Fibroblast of skin of left quadriceps (primary cell): ENCODE data around the gene GRB2.
"Not testable (repeated sequence)": the region's sequence is repeated elsewhere in the genome, so short reads cannot be mapped to it uniquely, and the experiment has no call there.

Source experiments
- DNase-seq, 2 experiments: peaks; one replicate each; pipeline ENCODE4 v3.0.0-alpha.2; 2013; ENCODE audit warnings: low read depth in 2 of 2

GRB2 gene

DNA sequence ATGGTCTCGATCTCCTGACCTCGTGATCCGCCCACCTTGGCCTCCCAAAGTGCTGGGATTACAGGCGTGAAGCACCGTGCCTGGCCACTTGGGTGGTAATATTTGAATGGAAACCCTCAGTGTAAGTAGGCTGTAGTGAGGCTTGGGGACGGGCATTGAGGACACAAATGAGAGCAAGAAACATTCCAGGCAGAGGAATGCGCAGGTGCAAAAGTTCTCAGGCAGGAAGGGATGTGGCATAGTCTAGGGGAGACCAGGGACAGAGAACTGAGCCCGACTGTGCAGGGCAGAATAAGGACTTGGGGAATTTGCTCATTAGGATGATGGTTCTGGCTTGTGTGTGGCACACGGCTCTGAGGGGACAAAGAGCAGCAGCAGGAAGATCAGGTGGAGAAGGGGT, 54.8 kb downstream of the GRB2 start:
- no peak for DNase-seq

DNA sequence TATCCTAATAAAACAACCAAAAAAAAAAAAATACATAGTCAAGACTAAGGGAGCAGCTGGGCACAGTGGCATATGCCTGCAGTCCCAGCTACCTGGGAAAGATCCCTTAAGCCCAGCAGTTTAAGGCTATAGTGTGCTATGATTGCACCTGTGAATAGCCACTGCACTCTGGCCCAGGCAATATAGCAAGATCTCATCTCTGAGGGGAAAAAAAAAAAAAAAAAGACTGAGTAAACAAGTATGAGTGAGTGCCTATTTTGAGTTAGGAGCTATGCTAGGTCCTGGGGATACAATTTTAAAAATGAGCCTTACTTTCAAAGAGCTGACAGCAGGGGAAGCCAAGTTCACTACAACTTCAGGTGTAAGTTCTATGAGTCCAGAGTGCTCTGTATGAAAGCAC, 55.4 kb downstream of the GRB2 start:
- DNase-seq, result no peak

DNA sequence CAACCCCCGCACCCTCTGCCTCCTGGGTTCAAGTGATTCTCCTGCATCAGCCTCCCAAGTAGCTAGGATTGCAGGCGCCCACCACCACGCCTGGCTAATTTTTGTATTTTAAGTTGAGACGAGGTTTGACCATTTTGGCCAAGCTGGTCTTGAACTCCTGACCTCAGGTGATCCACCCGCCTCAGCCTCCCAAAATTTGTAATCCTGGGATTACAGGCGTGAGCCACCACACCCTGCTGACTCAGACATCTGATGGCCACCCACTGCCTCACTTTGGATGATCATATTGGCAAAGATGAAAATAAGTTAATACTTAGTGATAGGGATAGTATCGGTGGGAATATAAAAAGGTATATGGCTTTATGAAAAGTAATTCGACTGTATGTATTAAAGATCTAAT, 55.9 kb downstream of the GRB2 start:
- no peak for DNase-seq

DNA sequence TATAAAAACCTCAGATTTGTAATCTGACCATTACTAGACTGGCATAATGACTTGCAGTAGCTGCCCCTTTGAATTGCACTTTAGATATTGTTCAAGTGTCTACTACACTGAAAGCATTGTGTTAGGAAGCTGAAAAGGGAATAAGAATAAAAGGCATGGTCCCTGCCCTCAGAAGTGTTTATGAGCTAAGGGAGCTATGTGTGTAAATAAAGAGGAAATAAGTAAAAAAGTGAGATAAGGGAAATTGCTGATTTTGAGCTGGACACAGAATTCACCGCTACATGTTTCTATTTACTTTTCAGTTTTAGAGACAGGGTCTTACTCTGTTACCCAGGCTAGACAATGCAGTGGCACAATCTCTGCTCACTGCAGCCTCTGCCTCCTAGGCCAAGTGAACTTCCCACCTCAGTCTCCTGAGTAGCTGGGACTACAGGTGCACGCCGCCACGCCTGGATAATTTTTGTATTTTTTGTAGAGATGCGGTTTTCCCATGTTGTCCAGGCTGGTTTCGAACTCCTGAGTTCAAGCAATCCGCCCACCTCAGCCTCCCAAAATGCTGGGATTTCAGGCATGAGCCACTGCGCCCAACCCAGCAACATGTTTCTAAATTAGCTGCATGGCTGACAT, 57.0 kb downstream of the GRB2 start:
- no peak for DNase-seq

DNA sequence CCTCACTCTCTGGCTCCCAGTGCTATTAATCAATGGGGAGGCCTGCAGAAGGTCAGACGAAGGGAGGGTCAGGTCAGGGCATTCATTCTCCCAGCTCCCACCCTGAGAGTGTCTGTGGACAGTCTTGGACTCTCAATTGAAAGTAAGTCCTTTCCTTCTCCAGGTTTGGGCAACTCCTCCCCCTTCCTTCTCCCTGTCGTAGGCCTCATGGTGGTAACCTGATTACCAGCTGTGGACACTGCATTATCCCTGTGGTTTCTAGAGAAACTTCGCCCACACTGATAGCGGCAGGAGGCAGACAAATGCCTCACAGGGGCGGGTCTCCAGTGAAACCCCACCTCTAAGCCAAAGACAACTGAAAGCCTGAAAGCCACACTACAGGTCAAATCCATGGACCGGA, 58.6 kb downstream of the GRB2 start:
- no peak for DNase-seq

DNA sequence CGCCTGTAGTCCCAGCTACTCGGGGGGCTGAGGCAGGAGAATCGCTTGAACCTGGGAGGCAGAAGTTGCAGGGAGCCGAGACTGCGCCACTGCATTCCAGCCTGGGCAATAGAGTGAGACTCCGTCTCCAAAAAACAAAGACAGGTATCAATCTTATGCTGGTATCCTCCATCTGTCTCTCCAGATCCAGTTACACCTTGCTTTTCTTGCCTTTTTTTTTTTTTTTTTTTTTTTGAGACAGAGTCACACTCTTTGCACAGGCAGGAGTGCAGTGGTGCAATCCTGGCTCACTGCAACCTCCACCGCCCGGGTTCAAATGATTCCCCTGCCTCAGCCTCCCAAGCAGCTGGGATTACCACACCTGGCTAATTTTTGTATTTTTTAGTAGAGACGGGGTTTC, 59.1 kb downstream of the GRB2 start:
- DNase-seq, result not testable (repeated sequence)

DNA sequence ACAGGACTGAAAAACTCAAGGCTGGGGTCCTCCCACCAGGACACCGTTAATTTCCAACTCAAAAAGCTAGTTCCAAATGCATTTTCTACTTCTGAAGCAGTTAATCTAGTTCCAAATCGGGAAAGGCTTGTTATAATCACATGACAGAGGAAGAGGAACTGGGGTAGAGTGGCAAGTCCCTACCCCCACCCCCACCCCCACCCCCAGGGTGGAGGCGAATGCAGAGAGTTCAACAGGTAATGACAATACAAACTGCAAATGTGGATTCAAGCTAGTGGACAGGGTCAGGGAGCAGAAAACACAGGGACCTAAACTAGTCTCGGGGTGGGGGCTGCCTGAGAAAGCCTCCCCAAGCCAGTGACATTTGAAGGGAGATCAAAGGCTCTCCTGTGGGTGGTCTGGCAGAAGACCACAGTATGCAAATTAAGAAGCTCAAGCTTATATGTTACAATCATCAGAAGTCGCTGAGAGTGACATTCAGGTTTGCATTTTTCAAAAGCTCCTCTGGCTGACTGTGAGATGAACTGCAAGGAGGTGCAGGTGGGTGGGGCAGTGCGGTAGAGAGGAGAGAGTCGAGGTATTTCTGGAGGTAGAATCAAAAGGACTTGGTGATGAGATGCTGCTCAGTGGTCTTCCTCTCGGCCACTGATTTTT, 59.8 kb downstream of the GRB2 start:
- no peak for DNase-seq

DNA sequence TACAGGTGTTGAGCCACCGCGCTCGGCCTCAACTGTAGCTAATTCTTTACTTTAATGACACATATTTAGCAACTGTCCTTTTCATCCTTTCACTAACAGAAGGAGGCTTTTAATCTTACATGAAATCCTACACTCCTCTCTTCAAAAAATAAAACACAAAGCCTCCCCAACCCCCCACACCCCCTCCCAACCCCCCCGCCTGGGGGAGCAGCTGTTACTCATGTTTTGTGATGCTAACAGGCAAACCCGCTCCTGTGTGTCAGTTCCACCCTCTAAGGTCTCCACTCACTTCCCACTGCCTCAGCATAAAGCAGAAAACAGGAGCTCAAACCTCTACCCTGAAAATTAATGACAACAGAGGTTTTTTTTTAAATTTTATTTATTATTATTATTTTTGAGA, 60.8 kb downstream of the GRB2 start:
- DNase-seq, result no peak

DNA sequence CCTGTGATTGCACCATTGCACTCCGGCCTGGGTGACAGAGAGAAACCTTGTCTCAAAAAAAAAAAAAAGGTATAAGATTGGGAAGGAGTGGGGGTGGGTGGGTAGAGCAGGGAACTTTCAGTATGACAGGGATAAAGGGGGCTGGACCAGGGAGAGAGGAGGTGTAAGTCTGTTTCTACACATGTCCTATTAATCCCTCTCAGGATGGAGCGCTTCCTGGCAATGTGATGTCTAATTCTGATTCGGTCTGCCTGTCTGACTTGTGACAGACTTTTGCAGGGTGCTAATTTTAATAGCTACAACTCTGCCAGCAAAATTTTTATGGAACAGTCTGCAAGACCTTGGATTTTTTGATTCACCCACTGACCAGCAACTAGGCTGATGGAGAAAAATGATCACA, 62.5 kb downstream of the GRB2 start:
- DNase-seq, result no peak

DNA sequence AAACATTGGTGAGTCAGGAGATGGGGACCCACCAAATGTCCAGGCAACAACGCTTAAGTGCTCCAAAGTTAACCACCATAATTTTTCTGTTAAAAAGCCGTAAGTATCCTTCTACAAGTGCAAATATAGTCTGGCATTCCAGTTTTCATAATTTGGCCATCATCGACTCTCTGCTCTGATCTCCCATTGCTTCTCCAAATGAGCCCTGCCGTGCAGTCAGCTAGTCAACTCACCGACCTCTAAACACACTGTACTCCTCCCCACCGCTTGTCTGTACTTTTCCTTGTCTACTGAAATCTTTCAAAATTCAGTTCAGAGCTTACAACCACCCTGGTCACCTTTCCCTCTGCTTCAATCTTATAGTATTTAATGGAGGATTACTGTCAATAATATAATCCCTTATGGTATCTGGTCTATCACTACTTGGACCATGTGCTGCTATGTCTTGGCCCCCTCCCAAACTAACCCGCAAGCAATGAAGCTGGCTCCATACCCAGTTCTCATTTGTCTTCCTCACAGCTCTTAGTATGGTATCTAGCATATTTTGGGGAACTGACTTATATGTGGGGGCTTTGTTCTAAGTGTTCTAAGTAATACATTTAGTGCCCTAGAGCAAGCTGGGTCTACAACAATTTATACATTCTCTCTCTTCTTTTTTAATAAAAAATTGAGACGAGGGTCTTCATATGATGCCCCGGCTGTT, 63.5 kb downstream of the GRB2 start:
- DNase-seq, result no peak

DNA sequence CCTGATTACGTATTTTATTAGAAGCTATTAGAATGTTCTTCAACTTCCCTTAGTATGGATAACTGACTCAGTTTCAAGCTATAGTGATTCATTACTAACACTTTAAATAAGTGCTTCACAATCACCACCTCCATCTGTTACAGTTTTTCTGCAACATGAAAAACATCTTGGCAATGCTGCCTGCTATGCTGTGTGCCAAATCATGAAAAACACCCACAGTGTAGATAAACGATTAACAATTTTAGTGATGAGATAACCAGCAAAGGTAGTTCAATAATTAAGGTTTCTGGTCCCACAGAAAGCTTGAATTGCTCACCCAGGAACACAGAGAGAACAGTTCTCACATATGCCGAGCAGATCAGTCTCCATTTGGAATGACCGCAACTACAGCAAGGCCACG, 64.8 kb downstream of the GRB2 start:
- DNase-seq, result no peak

DNA sequence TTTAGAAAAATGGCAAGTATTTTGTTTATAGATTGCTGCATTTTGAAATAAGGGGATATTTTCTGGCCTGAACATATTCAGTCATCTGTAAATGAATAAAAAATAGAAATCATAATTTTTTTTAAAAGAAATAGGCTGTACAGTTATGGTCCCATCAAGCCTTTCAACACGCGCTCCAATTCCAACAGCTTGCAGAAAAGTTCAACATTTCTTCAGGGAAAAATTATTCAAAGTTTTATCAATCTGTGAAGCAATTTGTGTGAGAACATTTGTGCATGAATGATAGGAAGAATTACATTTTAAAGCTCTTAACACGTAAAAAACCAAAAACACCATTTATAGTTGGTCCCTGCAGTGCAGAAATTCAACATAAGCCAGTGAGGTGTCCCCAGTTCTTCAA, 65.5 kb downstream of the GRB2 start:
- no peak for DNase-seq

DNA sequence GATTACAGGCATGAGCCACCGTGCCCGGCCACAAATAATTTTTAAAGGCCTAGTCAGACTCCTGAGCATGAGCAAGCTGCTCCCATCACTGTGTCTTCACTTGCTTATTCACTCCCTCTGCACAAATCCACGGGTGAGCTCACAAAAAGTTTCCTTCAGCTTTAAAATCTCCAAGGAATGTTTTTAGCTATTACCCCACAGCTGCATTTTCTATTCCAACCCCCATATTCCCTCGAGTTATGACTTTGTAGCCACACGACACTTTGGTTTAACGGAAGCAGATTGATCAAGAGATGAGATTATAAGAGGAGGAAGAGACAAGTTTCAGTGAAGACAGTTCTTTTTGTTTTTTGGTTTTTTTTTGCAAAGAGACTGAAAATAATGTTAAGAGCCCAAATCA, 67.1 kb downstream of the GRB2 start:
- peak in 1 of 2 experiments; percentile 25 for DNase-seq

DNA sequence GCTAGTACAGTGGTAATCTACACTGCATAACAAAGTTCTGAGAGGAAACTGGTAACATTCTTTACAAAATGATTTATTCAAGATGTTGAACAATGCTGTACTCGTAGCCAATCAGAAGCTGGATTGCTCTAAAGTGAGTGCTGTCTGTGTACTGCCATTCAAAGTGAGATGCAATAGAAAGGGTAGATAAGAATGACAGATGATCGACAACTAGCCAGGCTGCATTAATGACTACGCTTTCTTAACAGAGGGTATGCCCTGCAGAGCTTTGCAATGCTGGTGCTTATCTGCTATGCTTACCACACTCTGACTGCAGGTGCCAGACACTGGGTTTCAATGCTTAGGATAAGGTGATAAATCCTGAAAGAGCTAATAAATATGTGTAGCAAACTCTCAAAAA, 70.2 kb downstream of the GRB2 start:
- no peak for DNase-seq

DNA sequence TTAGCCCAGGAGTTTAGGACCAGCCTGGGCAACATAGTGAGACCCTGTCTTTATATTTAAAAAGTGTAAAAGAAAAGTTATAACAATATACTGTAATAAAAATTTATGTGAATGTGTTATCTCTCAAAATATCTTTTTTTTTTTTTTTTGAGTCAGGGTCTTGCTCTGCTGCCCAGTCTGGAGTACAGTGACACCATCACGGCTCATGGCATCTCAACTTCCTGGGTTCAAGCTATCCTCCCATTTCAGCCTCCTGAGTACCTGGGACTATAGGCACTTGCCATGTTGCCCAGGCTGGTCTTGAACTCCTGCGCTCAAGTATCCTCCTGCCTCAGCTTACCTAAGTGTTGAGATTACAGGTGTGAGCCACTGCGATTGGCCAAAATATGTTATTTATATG, 70.8 kb downstream of the GRB2 start:
- no peak for DNase-seq

DNA sequence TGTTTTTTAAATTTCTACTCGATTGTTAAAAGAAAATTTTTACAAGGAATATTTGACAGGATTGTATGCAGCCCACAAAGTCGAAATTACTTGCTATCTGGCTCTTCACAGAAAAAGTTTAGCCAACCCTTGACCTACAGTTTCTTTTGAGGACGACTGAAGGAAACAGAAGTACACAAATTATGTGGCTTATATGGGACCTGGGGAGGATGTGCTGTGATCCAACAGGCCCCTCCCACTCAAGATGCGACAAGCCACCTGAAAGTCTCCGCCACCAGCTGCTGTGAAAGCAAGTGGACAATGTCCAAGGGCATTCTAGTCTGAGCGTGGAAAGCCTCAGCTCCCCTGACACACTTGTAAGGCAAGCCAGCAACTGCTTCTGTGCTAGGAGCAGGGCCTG, 73.8 kb downstream of the GRB2 start:
- no peak for DNase-seq

DNA sequence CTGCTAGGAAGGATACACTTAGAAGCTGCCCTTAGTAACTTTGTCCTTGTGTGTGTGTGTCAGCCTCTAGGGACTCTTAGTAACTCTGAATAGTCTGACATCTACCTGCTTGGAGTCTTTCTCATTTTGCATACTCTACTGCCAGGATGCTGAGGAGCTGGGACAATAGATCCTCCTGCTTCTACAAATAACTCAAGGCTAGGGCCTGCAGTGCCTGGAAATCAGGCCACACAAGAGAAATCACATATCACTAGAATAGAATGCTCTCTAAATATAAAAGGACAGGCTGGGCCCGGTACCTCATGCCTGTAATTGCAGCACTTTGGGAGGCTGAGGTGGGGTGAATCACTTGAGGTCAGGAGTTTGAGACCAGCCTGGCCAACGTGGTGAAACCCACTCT, 77.7 kb downstream of the GRB2 start:
- no peak for DNase-seq

DNA sequence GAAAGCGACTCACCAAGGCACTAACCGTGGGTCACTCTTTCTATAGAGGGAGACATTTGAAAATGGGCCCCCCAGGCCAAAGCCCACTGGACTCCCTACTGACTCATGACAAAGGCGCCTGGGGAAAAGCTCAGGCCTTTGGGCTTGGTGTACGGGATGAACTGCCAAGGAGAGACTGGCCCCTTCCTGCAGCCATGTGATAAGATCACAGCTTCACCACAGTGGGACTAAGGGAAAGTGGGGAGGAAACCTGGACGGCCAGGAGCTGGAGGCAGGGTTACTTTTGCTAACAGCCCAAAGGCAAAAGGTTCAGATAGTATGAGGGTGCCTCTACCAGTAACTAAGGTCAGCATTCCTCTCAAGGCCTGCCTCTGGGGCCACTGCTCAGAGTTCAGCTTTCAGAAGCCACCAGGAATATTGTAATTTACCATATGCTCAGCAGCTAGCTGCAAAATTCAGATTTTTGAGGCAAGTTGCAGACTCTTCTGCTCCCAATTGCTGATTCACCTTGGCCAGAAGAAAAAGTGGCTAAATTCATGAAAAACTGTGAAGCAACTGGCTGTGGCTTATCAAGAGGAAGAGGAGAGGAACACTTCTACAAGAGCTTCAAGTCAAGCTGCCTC, 79.1 kb downstream of the GRB2 start:
- peak in 1 of 2 experiments; percentile 6 for DNase-seq

DNA sequence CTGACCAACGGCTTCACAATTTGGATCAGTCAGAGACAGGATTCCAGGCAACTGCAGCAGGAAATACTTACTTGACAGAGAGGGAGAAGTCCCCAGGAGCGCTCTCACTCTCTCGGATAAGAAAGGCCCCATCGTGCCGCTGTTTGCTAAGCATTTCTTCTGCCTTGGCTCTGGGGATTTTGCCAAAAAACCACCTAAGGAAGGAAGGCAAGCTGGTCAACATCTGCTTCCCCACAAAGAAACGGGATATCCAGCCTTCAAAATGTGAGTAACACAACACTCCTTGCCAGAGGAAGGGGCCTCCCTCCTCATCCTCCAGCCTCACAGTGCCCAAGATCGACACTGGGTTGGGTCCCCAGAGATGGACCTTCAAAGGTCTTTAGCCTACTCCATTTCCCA, 79.7 kb downstream of the GRB2 start:
- DNase-seq, result peak; percentile 57 to 67

DNA sequence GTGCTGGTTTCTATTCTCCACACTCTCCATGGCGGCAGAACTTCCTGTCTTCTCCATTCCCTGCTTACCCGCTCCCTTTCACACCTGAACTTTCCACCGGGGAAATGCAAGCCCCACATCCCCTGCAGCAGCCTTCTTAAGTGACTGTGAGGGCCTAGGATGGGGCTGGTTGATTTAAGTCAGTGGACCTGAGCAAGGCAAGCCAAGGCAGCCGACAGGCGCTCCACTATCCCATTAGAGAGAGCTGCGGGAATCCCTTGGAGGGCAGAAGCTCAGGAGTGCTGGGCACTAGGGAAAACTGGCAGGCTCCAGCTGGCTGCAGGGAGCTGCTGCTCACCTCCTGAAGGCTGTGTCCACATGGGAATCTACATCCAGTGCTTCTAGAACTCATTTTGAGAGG, 80.1 kb downstream of the GRB2 start:
- no peak for DNase-seq

DNA sequence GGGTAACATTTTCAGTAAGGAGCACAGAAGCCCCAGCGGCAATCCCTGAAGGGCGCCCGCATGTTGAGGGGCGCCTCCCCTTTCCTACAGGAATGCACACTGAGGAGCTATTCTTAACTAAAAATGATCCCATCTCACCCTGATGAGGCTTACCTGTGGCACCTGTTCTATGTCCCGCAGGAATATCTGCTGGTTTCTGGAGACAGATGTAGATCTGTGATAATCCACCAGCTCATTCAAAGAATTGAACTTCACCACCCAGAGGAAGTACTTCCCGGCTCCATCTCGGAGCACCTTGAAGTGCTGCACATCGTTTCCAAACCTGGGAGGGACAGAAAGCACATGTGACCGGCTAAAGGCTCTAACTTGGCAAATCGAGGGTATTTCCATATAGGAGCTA, 84.0 kb downstream of the GRB2 start:
- DNase-seq, result no peak

DNA sequence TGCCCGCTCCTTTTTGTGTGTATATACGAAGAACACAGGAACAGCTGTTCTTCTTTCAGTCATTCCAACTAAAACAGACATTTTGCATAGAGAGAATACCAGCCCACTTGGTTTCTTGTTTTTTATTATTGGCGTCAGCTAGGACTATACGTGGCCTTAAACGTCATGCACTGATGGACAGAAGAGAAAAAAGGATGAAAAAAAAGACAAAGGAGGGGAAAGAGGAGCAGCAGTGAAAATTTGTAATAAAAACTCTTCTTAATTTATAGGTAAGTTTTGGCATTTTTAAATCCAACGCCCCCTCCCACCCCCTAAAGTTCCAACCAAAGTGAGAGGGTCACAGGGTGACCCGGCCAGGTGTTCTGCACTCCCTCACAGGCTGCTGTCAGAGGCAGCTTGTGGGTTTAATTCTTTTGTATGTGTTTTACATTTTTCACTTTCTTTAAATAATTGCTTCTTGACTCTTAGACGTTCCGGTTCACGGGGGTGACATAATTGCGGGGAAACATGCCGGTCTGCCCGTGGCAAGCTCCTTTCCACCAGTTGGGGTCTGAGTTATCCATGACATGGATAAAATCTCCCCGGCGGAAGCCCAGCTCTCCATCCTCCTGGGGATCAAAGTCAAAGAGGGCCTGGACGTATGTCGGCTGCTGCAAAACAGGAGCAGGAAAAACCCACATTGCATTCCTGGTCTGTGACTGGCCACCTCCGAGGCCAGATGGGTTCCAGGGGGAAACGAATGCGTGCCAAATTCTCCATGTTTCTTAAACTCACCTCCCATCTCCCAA, 85.4 kb downstream of the GRB2 start:
- DNase-seq, result peak; percentile 54 to 58
